ENCODE measurements around the gene TAC1.
A peak's percentile ranks its signal among the peaks of the same experiment; 100 is the strongest.

TAC1 gene, protein sequence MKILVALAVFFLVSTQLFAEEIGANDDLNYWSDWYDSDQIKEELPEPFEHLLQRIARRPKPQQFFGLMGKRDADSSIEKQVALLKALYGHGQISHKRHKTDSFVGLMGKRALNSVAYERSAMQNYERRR

GRCh38 chr7:97731736-97732564 lies at the start of gene TAC1:
Gene TAC1, plus strand, starts transcription at chr7:97732086. Its CDS starts 527 bp downstream, at chr7:97732613.
- H3K4me3 Mint-ChIP-seq = peak within 1 kb of the TSS; percentile 85
- H3K27me3 Mint-ChIP-seq (ENCODE audit: low read depth, poor library complexity) = peaks cover 60% of the 10 kb centered on the region
- peak; percentile 64 for DNase-seq
- TF ChIP-seq CTCF (IDR thresholded peaks at IDR 0.05) = no peak
- H3K4me1 Mint-ChIP-seq = peaks cover 27% of the 10 kb centered on the region
- H3K9me3 Mint-ChIP-seq = no peaks in the 10 kb centered on the region
- H3K36me3 Mint-ChIP-seq (ENCODE audit: low read depth) = no peaks in the 10 kb centered on the region
- H3K27ac Mint-ChIP-seq = no peak within 1 kb of the TSS

- no peak for DNase-seq
- no peaks in the 10 kb centered on the region for H3K4me1 Mint-ChIP-seq
- H3K27ac Mint-ChIP-seq = no peak overlapping the region
- no peaks in the 10 kb centered on the region for H3K36me3 Mint-ChIP-seq (ENCODE audit: low read depth)
- no peaks in the 10 kb centered on the region for H3K9me3 Mint-ChIP-seq
- TF ChIP-seq CTCF (IDR thresholded peaks at IDR 0.05) = no peak
- H3K4me3 Mint-ChIP-seq = no peak overlapping the region
- H3K27me3 Mint-ChIP-seq (ENCODE audit: low read depth, poor library complexity) = peaks cover 8% of the 10 kb centered on the region
These were observed 45.9 kb upstream of the TAC1 start for GRCh38 chr7:97685952-97686351.

GRCh38 chr7:97693586-97693985 lies 38.3 kb upstream of the TAC1 start:
- Mint-ChIP-seq H3K27ac (no peak overlapping the region), H3K4me3 (no peak overlapping the region), H3K36me3 (ENCODE audit: low read depth) (no peaks in the 10 kb centered on the region), H3K4me1 (peaks cover 5% of the 10 kb centered on the region), H3K9me3 (no peaks in the 10 kb centered on the region), H3K27me3 (ENCODE audit: low read depth, poor library complexity) (no peaks in the 10 kb centered on the region)
- no peak for DNase-seq
- no peak for TF ChIP-seq CTCF (IDR thresholded peaks at IDR 0.05)

- TF ChIP-seq CTCF (IDR thresholded peaks at IDR 0.05) = no peak
- DNase-seq = no peak
- no peak overlapping the region for H3K4me3 Mint-ChIP-seq
- peaks cover 5% of the 10 kb centered on the region for H3K4me1 Mint-ChIP-seq
- no peak overlapping the region for H3K27ac Mint-ChIP-seq
- no peaks in the 10 kb centered on the region for H3K36me3 Mint-ChIP-seq (ENCODE audit: low read depth)
- no peaks in the 10 kb centered on the region for H3K9me3 Mint-ChIP-seq
- no peaks in the 10 kb centered on the region for H3K27me3 Mint-ChIP-seq (ENCODE audit: low read depth, poor library complexity)
These were observed 37.5 kb upstream of the TAC1 start for GRCh38 chr7:97694355-97694754.

GRCh38 chr7:97697396-97697795 lies 34.5 kb upstream of the TAC1 start:
- Mint-ChIP-seq H3K4me1 (peaks cover 5% of the 10 kb centered on the region), H3K4me3 (no peak overlapping the region), H3K27me3 (ENCODE audit: low read depth, poor library complexity) (no peaks in the 10 kb centered on the region), H3K27ac (no peak overlapping the region), H3K9me3 (no peaks in the 10 kb centered on the region), H3K36me3 (ENCODE audit: low read depth) (no peaks in the 10 kb centered on the region)
- no peak for DNase-seq
- TF ChIP-seq CTCF (IDR thresholded peaks at IDR 0.05) = no peak

DNA sequence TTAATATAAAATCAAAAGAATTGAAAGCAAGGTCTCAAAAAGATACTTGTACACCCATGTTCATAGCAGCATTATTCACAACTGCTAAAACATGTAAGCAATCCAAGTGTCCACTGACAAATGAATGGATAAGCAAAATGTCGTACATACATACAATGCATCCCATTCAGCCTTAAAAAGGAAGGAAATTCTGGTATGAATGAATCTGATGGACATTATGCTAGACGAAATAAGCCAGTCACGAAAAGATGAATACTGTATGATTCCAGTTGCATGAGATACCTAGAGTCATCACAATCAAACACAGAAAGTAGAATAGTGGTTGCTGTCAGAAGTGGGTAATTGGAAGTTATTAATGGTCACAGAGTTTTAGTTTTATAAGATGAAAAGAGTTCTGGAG lies 9.5 kb upstream of the TAC1 start:
- Mint-ChIP-seq H3K36me3 (ENCODE audit: low read depth) (no peaks in the 10 kb centered on the region), H3K4me1 (no peaks in the 10 kb centered on the region), H3K4me3 (no peak overlapping the region), H3K9me3 (peaks cover 4% of the 10 kb centered on the region), H3K27me3 (ENCODE audit: low read depth, poor library complexity) (peaks cover 7% of the 10 kb centered on the region), H3K27ac (no peak overlapping the region)
- TF ChIP-seq CTCF (IDR thresholded peaks at IDR 0.05) = no peak
- no peak for DNase-seq
